Hematopoietic multipotent progenitor cell (in vitro differentiated cells): ENCODE results near the gene APOLD1. TPM values are rescaled to one million over a fixed set of nuclear protein-coding genes. Genes with fewer than 3 reads are reported as not detected.
A peak's percentile ranks its signal among the peaks of the same experiment; 100 is the strongest.
"Not testable (repeated sequence)": the region's sequence is repeated elsewhere in the genome, so short reads cannot be mapped to it uniquely, and the experiment has no call there.

ENCODE experiments used
- DNase-seq, 3 donors: peaks; one replicate each; pipeline ENCODE4 v3.0.0-alpha.2; 2011 to 2015; ENCODE audit warnings: low read depth in 2 of 3, low spot score in 2 of 3
- small RNA-seq: library from RNA; depleted of rRNA; stranded (forward); fragments of <200 nt; gene quantifications from one replicate; pipeline ENCODE3, GENCODE V24; 2012
- total RNA-seq: library from RNA; depleted of rRNA; stranded (reverse); fragments of >200 nt; gene quantifications from one replicate; pipeline ENCODE4 v1.2.3, GENCODE V29; 2012

Gene APOLD1
- total RNA-seq, 1 donor: 2.7 TPM

- peak; percentile 34 to 69 (median 54) for DNase-seq
Observed at GRCh38 chr12:12837025-12837812, 51.8 kb downstream of the APOLD1 start.

- no peak for DNase-seq
Observed at GRCh38 chr12:12837813-12838153, 52.3 kb downstream of the APOLD1 start.

GRCh38 chr12:12839003-12839395, 53.5 kb downstream of the APOLD1 start:
- DNase-seq: no peak

- DNase-seq: not testable (repeated sequence)
Observed at GRCh38 chr12:12839439-12839838, 54.0 kb downstream of the APOLD1 start.

- DNase-seq: no peak
Observed at GRCh38 chr12:12839873-12840579, 54.6 kb downstream of the APOLD1 start.

GRCh38 chr12:12840580-12840899, 55.1 kb downstream of the APOLD1 start:
- no peak for DNase-seq

Small RNA genes within 50 kb of the gene (small RNA-seq; reads per million reads assigned to genes)
- gene AC007215.1: not detected
- not detected for gene MIR613

Other genes starting within 250 kb of the APOLD1 start
- 2.4 TPM for gene DUSP16, start 222.8 kb upstream of the APOLD1 start, total RNA-seq
- gene CREBL2, start 173.8 kb upstream of the APOLD1 start, total RNA-seq: 14.5 TPM
- 0.27 TPM for gene GPR19, start 89.5 kb upstream of the APOLD1 start, total RNA-seq
- 123 TPM for gene CDKN1B, start 68.3 kb upstream of the APOLD1 start, total RNA-seq
- gene DDX47, start 27.7 kb downstream of the APOLD1 start, total RNA-seq: 38.0 TPM
- gene GPRC5A, start 105.9 kb downstream of the APOLD1 start, total RNA-seq: 0.27 TPM
- not detected for gene GPRC5D, start 166.5 kb downstream of the APOLD1 start, total RNA-seq
- gene HEBP1, start 214.6 kb downstream of the APOLD1 start, total RNA-seq: 18.9 TPM